IPS-18c (cell line): Measurements from ENCODE around the gene AMFR.

Experiments used
- H3K4me3 ChIP-seq: 2 replicates; pipeline ENCODE4 v1.7.0; 2013; ENCODE audit warnings: low read depth, mild to moderate bottlenecking, low read length, moderate library complexity; ENCODE audit not compliant: insufficient read depth
- H3K9me3 ChIP-seq: one replicate; pipeline ENCODE4 v1.6.1; 2013; ENCODE audit warnings: mild to moderate bottlenecking, low read length, moderate library complexity; ENCODE audit not compliant: control insufficient read depth, insufficient read depth

Gene AMFR

DNA sequence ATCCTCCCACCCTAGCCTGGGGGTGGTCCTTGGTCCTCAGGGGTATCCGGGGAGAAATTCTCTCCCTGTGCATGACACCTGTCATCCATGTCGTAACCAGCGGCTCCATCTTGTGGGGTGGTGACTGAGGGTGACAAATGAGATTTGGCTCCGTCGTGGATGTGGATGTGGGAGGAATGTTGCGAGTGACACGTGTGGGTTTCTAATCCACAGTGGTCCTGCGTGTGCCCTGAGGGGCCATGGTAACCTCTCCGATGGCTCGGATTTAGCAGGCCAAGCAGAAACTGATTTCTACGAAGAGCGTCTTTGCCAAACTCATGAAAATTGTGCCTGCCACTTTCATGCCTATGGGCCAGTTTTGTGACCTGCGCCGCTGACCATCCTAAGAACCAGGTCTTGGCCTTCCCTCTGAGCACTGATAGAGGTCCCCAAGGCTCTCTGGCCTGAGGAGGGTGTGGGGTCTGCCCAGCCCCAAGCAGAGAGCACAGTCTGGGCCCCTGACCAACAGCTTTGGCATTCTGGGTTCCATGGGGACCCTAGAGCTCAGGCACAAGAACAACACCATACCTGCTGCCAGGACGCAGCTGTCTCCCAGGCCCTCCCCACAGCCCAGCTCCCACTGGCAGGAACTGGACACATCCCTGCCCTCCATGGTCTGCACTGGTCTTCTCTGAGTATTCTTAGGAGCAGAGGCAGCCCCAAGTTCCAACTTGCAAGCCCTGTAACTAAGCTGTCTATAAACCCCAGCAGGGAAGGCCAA is 79.0 kb downstream of the AMFR start:
- H3K4me3 ChIP-seq = no peak overlapping the region
- no peaks in the 10 kb centered on the region for H3K9me3 ChIP-seq

DNA sequence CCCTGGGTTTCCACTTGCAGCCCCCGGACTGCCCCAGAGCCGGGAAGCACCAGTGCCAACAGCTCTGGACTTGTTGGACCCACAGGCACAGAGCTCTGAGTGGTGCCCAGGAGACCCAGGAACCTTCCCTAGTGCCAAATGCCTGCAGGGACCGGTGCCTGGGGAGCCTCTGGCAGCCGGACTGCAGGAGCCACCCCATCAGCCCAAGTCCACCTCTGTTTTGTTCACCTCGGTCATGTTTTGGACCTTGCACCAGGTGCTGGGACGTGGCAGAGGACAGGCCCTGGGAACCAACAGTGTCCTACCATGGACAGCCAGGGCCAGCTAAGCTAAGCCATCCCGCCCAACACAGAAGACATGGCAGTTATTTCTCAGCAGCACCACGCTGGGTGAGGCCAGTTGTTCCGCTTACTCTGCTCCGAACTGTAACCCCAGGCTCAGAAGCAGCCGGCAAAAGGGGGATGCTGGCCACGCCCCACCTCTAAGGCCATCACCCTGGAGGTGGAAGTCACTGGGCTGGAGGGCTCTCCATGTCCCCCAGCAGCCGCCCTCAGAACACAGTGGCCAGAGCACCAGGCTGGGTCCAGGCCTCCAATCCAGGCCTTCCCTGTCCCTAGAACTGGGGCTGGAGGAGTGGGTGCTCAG is 79.8 kb downstream of the AMFR start:
- H3K9me3 ChIP-seq = no peaks in the 10 kb centered on the region
- no peak overlapping the region; the same call in 1 of the 2 replicates for H3K4me3 ChIP-seq

DNA sequence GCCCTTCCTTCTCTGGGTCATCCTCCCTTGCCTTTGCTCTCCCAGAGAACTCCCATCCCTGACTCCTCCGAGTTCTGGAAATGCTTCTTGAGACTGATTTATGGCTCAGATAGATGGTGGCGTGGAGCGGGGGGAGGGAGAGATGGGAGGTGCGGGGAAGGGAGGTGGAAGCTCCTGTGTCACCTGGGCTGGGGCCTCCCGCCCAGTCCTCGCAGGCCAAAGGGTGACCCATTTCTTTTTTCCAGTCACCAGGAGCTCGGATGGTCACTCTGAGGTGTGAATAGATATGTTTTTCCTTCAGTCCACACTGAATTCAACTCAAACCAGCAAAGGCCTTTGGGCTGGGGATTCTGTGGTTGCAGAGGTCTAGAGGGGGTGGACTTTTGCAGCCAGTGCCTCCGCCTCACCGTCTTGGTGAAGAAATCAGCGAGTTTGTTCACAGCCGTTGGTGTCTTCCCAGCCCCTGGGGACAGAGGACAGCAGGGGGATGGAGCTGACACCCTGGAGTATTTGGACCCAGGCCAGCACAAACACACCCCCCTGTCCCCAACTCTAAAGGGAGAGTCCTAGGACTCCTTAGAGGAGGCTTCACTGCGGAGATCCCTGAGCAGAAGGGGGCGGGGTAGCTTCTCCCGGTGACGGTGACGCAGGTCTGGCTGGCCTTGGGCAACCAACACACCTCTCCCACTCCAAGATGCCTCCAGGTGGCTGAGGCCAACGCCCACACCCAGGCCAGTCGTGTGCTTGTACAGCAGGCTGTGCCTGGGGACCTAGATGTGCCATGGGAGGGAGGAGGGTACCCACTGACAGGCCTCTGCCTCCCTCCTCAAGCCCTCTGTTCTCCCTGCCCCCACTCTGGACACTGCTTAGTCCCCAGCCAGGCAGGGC is 80.6 kb downstream of the AMFR start:
- Histone ChIP-seq H3K9me3 (no peaks in the 10 kb centered on the region), H3K4me3 (no peak overlapping the region)

DNA sequence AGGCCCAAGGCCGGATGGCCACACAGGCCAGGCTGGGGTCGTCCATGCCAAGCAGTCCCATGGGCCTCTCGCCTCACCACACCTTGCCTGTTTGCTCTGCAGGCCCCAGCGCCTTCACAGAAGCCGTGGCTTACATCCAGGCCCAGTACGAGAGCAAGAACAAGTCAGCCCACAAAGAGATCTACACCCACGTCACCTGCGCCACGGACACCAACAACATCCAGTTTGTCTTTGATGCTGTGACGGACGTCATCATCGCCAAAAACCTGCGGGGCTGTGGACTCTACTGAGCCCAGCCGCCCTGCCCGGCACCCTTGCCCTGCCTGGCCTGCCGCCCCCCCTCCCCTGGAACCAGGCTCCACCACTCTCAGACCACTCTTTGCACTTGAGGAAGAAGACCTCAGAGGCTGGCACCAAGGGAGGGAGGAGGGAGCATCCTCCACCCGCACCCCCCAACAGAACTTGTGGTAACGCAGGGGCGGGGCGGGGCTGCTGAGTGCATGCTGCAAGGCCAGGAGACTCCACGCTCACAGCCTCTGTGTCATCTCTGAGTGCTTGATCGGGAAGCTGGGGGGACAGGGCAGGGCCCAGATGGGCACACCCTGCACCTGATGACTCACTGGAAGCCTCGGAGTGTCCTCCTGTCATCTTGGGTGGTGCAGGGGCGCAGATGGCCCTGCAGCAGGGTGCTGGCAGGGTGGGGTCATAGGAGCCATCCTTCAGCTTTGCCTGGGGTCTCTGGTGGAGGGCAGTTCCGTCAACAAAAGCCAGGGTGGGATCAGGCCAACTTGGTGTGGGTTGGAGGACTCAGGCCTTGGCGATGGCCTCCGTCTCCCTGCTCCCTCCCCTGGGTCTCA is 81.5 kb downstream of the AMFR start:
- Histone ChIP-seq H3K4me3 (no peak overlapping the region), H3K9me3 (no peaks in the 10 kb centered on the region)

DNA sequence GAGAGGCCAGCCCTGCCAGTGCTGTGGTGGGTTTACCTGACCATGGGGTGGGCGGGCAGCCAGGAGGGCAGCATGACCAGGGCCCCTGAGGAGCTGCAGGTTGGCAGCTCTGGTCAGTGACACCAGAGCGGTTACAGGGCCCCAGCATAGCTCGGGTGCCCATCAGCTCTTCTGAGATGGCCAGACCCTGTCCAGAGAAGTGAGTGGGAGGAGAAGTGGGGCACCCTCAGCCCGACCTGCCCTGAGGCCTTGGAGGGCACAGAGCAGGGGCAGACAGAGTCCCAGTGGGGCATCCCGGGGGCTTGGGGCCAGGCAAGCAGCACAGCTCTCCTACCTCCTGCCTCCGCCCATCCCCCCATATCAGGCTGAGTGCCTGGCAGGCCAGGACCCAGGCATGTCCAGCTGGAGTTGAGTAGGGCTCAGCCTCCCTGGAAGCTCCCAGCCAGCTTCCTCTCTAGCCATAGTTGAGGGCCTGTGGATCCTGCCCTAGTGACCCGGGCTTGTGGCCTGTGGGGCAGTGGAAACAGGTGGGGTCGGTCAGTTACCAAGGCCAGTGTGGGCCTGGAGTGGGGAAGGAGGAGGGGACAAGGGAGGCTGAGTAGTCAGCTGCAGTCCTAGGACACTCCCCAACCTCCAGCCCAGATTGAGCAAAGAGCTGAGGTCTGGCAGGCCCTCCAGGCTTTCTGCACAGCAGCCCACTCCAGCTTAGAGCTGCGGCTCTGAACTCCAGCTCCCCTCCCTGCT is 83.5 kb downstream of the AMFR start:
- Histone ChIP-seq H3K4me3 (no peak overlapping the region), H3K9me3 (no peaks in the 10 kb centered on the region)

DNA sequence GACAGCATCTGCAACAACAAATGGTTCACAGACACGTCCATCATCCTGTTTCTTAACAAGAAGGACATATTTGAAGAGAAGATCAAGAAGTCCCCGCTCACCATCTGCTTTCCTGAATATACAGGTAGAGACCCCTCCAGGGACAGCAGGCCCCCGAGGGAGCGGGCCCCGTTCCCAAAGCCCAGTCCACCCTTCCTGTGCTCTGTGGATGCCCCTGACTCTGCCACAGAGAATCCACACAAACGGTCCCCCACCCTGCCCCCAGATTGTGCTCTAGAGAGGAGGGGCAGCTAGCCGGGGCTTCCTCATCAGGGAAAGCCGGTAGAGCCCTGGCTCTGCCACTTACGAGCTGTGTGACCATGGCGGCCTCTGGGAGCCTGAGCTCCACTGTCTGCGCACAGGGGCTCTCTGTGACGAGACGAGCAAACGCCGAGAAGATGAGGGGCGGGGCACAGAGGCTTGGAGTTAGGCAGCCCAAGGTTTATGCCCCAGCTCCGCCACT is 84.4 kb downstream of the AMFR start:
- H3K9me3 ChIP-seq = no peaks in the 10 kb centered on the region
- no peak overlapping the region for H3K4me3 ChIP-seq

DNA sequence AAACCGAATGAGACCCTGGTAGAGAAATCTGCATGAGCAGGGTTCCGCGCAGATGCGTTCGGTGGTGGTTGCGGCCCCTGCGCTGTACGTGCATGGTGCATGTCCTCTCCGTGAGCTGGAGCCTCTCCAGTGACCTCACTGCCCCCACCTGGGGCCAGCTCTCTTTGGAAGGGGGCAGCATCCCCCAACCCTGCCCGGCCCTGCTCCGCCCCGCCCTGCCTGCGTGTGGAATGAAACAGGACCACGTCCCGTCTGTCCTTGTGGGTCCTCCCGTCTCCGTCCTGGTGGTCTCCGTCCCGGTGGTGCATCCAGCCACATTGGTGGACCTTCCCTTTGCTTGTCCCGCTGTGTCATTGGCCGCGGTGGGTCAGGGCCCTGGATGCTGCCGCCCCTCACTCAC is 84.9 kb downstream of the AMFR start:
- Histone ChIP-seq H3K9me3 (no peaks in the 10 kb centered on the region), H3K4me3 (no peak overlapping the region)

DNA sequence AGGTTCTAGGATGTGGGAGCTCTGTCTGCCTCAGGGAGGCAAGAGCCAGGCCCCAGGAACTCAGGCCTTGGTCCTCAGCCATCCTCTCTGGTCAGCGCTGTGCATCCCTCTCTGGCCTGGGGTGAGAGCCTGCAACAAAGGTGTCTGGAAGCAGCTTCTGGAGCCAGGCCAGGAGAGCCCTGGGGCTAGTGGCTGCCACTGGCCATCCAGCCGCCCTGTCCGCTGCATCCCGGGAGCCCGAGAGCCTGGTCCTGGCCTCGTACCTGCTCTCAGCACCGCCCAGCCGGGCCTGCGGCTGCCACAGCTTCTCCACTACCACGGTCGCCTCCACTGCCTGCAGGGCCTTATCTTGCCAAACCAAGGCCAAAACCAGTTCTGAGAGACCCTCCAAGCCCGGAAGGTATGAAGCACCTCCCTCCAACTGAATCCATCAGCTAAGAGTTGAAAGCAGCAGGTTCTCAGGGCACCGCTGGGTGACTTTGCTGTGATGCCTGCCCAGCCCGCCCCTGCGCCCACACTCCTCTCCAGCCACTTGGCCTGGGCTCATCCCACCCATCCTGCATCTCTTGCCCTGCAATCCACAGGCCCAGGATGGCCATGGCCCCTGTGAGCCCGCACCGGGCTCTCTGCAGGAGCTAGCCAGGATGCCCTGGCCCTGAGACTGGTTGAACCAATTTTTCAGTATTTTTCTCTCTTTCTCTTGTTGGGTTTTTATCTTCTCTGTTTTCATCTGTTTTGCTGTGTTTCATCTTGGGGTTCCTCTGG is 85.7 kb downstream of the AMFR start:
- no peak overlapping the region for H3K4me3 ChIP-seq
- no peaks in the 10 kb centered on the region for H3K9me3 ChIP-seq

DNA sequence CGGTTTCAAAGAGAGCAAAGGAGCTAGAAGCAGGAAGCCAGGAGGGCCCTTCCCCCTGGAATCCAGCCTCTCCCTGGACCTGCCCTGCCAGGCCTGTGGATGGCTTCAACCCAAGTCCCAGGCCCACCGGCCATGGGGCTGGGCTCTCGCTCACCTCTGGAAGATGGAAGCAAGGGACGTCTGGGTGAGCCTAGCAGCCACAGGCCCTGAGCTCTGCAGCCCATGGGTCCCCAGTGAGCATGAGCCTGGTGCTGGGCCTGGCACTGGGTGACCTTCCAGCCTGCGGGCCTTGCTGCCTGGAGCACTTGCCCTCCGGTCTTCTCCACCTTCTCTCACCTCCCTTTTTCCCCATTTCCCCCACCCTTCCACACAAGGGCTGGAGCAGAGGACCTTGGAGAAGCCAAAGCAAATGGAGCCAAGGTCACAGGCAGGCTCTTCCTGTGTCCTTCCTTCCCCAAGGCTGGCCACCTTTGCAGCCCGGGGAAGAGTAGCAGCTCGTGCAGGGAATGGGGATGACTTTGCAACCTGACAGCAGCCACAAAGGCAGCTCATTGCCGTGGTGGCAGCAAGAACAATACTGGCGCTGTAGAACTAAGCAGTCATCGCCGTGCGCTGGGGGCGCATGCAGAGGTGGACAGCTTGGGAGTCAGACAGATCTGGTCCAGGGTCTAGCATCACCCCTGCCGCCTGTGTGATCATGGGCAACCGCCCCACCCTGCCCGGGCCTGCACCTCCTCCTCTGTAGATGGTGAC is 86.6 kb downstream of the AMFR start:
- H3K9me3 ChIP-seq = no peaks in the 10 kb centered on the region
- H3K4me3 ChIP-seq = no peak overlapping the region

DNA sequence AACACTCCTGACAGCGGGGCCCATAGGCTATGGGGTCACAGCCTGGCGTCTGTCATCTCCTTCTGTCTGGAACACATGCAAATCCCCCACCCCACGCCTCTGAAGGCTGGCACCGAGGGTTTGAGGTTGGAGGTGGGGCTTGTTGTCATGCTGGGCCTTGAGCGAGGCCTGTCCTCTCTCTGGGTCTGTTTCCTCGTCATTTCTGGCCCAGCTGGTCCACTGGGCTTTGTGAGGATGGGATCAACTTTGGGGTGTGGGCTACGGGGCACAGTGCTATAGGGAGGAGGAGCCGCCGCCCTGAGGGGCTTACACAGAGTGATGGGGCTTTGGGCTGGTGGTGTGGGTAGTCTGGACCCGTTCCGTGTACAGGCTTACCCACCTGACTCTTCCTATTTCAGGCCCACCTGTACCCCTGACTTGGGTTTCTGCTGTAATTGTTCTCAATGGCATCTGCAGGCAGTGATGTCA is 87.5 kb downstream of the AMFR start:
- no peak overlapping the region for H3K4me3 ChIP-seq
- H3K9me3 ChIP-seq = no peaks in the 10 kb centered on the region

DNA sequence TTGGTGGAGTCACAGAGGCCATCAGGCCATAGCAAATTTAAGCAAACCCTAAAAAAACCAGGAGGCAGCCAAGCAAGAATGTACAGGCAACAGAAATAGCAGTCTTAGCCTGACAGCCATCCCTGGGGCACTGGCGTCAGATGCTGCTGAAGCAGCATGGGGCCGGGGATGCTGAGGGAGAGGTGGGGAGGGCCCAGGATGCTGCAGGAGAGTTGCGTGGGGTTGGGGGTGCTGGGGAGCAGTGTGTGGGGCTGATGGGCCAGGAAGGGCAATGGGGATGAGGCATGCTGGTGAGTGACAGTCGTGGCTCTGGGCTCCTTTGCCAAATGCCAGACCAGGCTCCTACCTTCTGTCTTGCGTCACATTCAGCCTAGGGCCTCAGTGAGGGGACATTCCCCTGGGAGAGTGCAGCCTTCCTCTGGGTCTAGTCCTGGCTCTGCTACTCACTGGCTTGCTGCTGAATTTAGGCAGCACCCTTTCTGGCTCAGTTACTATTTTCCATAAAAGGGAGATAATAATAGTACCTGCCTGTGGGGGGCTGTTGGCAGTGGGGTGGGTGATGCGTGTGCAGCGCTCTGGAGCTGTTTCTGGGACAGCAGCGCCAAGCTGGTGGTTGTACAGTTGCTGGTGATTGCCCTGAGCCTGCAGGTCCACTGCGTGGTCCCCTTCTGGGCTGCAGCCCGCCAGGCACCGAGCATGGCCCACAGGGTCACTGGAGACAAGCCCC is 88.1 kb downstream of the AMFR start:
- H3K4me3 ChIP-seq = no peak overlapping the region
- H3K9me3 ChIP-seq = no peaks in the 10 kb centered on the region

DNA sequence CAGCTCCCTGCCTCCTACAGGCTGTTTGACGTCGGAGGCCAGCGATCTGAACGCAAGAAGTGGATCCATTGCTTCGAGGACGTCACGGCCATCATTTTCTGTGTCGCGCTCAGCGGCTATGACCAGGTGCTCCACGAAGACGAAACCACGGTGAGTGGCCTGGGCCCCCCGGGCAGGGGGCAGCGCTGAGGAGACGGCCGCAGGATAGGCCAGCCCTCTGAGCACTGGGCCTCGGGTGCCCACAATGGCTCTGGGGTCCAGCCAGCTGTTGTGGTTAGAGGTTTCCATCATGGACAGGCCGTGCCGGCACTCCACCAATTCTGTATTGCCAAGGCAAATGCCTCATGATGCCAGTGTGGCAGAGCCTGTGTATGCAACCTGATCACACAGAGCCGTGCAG is 88.6 kb downstream of the AMFR start:
- H3K9me3 ChIP-seq = no peaks in the 10 kb centered on the region
- H3K4me3 ChIP-seq = no peak overlapping the region

DNA sequence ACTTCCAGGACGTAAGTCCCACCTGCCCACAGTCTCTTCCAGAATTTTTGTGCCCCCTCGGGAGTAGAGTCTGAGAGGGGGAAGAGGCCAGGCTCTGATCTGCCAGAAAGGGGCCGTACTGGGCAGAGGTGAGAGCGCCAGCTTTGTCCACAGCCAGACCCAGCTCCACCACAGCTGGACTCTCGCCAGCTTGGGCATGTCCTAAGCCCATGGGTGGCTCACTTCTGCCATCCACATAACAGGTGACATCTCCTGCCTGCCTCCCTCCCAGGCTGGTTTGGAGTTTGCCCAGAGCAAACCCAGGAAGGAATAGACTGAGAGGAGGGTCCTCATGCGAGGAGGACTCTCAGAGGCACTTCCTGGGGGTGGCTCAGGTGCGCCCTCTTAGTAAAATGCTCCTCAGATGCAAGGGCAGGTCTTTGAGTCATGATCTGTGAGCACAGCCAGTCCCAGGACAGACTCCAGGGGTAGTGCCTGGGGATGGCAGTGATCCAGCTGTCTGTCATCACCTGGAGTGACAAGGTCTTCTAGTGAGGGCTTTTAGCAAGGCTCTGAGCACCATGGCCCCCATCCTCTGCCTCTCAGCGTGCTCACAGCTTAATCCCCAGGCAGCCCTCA is 89.2 kb downstream of the AMFR start:
- H3K4me3 ChIP-seq = no peak overlapping the region
- no peaks in the 10 kb centered on the region for H3K9me3 ChIP-seq

DNA sequence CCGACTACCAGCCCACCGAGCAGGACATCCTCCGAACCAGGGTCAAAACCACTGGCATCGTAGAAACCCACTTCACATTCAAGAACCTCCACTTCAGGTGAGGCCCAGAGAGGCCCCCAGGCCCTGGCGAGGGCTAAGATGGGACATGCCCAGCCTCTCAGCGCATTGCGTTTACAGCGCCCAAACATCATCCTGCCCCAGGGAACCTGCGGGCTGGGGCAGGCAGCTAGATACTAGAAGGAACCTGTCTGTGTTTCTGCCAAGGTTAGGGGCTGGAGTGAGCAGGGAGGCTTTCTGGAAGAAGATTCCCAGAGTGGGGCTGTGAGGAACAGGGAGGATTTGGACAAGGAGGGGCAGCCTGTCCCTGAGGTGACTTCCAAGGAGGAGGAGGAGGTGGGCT is 90.6 kb downstream of the AMFR start:
- Histone ChIP-seq H3K9me3 (no peaks in the 10 kb centered on the region), H3K4me3 (no peak overlapping the region)
